HG03571 (cell line): ENCODE measurements around the gene LAMTOR3.

Source experiments
- ATAC-seq: cut with Tn5 transposase; IDR thresholded peaks from one replicate; pipeline ENCODE4 v1.9.1; 2021; ENCODE audit not compliant: unreplicated experiment

The LAMTOR3 gene

GRCh38 chr4:99863804-99864203, 30.4 kb downstream of the LAMTOR3 start:
- no peak for ATAC-seq

DNA sequence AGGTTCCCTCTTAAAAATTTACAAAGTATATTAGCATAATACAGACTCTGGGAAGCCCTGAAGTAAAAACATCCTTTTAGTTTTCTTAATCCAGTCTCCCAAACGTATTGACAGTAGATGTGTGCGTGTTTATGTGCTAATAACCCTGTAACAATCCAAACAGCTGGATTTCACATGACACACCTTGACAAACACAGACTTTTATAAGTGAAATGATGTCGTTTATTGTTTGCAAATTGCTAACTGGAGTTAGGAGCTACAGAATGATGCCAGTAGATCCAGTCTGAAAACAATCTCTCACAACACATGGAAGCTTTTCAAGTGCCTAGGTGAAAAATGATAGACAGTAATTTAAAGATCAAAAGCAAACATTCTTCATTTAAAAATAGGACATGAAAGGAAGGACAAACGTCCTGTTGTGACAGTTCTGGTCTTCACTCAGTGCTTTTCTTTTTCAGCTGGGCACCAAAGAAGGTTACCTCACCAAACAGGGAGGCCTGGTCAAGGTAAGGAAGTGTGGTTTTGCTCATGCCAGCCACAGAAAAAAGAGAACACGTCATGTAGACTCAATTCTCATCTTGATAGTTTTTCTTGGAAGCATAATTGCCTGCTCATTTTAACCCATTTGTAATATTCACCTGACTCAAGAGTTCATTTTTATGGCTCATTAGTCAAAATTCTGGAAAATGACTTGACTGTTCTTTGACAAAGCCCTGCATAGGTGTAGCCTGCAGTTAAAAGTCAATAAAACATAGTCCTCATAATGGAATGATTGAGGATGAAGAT, 32.9 kb downstream of the LAMTOR3 start:
- no peak for ATAC-seq

DNA sequence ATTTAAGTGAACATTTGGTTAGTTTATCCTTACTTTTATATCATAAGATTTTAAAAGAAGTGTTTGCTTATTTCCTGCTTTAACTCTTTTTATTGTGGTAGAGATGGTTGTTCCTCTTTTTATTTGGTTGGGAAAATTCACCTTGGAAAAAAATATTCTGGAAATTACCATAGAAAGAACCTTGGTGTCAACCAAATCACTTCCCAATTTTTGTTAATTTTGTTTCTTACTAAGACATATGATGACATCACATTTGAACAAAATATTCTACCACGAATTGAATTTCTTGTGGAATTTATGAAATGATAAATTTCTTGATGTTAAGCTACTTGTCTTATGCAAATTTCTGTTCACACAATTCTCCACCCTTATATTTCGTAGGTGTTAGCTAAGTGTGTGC, 33.7 kb downstream of the LAMTOR3 start:
- ATAC-seq: no peak

DNA sequence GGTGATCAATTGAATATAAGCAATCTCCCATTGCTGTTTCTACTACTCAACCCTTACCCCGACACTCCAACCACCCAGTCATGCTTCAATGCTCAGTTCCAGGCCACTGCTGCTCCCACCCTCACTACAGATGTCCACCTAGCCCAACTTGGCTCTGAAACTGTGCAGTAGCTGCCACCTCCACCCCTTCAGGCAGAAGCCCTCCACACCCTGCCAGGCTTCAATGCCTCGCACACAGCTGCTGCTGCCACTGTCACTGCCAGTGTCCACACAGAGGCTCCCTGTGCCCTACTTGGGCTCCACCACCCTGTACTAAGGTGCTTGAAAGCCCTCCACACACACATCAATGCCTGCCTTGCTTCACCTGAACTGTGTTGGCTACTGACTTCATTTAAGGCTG, 34.6 kb downstream of the LAMTOR3 start:
- peak; percentile 54 for ATAC-seq

DNA sequence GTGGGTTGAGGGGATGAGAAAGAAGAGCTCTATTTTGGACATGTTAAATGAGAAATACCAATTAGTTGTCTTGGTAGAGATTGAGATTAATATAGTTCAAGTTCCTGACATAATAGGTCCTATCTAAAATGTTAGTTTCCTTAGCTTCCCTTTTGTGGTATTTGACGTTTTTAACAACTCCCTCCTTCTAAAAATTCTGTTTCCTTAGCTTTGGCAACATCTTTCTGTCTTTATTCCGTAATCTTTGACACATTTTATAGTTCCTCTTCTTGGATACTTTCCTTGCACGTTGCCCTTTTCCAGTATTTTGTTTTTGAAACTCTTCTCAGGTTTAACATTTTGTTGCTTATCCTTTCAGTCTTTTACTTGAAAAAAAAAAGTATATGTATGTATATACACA, 36.9 kb downstream of the LAMTOR3 start:
- ATAC-seq: no peak

GRCh38 chr4:99856166-99856565, 38.1 kb downstream of the LAMTOR3 start:
- no peak for ATAC-seq

- peak; percentile 25 for ATAC-seq
These were observed 38.5 kb downstream of the LAMTOR3 start for GRCh38 chr4:99855678-99856077.

GRCh38 chr4:99853999-99854398, 40.2 kb downstream of the LAMTOR3 start:
- ATAC-seq: no peak

- ATAC-seq: no peak
These were observed 41.0 kb downstream of the LAMTOR3 start for GRCh38 chr4:99853190-99853589.

- ATAC-seq: no peak
These were observed 42.0 kb downstream of the LAMTOR3 start for GRCh38 chr4:99852199-99852749.

- ATAC-seq: peak; percentile 39
These were observed 45.6 kb downstream of the LAMTOR3 start for GRCh38 chr4:99848591-99849001.

GRCh38 chr4:99847362-99847976, 46.8 kb downstream of the LAMTOR3 start:
- peak; percentile 56 for ATAC-seq

GRCh38 chr4:99846891-99847290, 47.3 kb downstream of the LAMTOR3 start:
- ATAC-seq: no peak

GRCh38 chr4:99845708-99846469, 48.3 kb downstream of the LAMTOR3 start:
- no peak for ATAC-seq

GRCh38 chr4:99845179-99845578, 49.0 kb downstream of the LAMTOR3 start:
- no peak for ATAC-seq

DNA sequence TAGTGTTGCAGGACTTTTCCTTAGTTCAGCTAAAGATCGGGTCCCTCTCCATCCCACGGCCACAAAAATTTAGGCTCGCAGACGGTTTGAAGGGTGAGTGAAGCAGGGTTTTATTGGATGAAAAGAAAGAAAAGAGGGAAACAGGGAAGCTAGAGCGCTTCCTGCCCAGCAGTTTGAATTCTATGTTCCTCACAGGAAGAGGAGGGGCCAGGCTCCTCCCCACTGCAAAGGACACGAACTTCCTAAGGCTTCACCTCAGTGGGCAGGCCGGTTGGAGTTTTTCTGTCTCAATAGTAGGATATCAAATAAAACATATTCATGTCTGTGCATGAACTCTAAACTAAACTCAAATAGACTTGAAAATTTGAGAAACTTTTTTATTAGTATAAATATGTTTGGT, 50.2 kb downstream of the LAMTOR3 start:
- ATAC-seq: no peak

GRCh38 chr4:99843413-99843812, 50.8 kb downstream of the LAMTOR3 start:
- no peak for ATAC-seq

GRCh38 chr4:99841129-99841528, 53.1 kb downstream of the LAMTOR3 start:
- peak; percentile 63 for ATAC-seq

- ATAC-seq: no peak
These were observed 55.3 kb downstream of the LAMTOR3 start for GRCh38 chr4:99838927-99839326.

DNA sequence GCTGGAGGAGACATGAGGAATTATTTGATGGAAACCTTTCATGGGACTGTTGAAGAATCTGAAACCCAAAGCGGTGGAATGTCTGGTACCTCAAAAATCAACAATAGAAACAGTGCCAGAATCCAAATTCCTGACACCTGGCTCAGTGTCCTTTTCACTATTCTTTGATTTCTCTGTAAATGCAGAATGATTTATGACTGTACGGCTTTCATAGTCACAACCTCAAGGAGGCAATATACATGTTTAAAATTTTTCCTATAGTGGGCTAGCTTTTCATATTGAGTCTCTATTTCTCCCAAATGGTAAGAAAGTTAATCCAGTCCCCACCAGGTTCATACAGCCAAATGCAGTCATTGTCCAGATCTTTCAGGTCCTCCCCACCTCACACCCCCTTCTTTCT, 58.3 kb downstream of the LAMTOR3 start:
- ATAC-seq: no peak

GRCh38 chr4:99834569-99834968, 59.7 kb downstream of the LAMTOR3 start:
- no peak for ATAC-seq

DNA sequence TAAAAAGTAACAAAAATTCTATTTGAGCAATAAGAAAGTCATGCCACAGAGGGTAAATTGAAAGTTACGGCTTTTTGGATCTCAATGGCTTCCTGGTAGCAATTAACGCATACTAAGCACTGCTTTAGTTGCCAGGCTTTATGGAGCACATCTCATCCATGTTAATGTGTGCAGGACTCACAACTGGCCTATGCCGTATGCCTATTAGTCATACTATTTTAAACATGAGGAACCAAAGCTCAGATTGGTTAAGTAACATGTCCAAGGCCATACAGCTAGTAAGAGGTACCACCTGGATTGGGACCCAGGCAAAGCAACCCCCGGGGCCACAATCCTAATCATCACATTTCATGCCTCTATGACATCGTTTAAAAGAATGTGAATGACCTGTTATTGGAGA, 60.5 kb downstream of the LAMTOR3 start:
- no peak for ATAC-seq
